A172 (cell line): ENCODE measurements around the gene APCDD1L. TPM values are rescaled to one million over a fixed set of nuclear protein-coding genes. Genes with fewer than 3 reads are reported as not detected.

Experiments
- DNase-seq: peaks from one replicate; pipeline ENCODE4 v3.0.0-alpha.2; 2015; ENCODE audit warnings: low spot score
- total RNA-seq: library from RNA; depleted of rRNA; stranded (reverse); fragments of >200 nt; shearing (Covaris generic); gene quantifications from 2 replicates; pipeline ENCODE4 v1.2.3, GENCODE V29; 2014

The APCDD1L gene
- total RNA-seq, 1 experiment from 2014 or later, result 0.78 TPM

- no peak for DNase-seq
Measured at GRCh38 chr20:58466729-58467571, 48.2 kb downstream of the APCDD1L start.

- no peak for DNase-seq
Measured at GRCh38 chr20:58466095-58466708, 49.0 kb downstream of the APCDD1L start.

- DNase-seq, result no peak
Measured at GRCh38 chr20:58464838-58465237, 50.4 kb downstream of the APCDD1L start.

- DNase-seq, result no peak
Measured at GRCh38 chr20:58463256-58463655, 51.9 kb downstream of the APCDD1L start.

- no peak for DNase-seq
Measured at GRCh38 chr20:58461899-58462298, 53.3 kb downstream of the APCDD1L start.

- DNase-seq, result no peak
Measured at GRCh38 chr20:58461104-58461503, 54.1 kb downstream of the APCDD1L start.

GRCh38 chr20:58459058-58459750, 56.0 kb downstream of the APCDD1L start:
- no peak for DNase-seq

GRCh38 chr20:58458342-58459057, 56.7 kb downstream of the APCDD1L start:
- peak; percentile 20 for DNase-seq

- DNase-seq, result peak; percentile 71
Measured at GRCh38 chr20:58457083-58457695, 58.0 kb downstream of the APCDD1L start.

- no peak for DNase-seq
Measured at GRCh38 chr20:58454460-58454859, 60.7 kb downstream of the APCDD1L start.

GRCh38 chr20:58453391-58453790, 61.8 kb downstream of the APCDD1L start:
- no peak for DNase-seq

GRCh38 chr20:58452667-58453255, 62.4 kb downstream of the APCDD1L start:
- no peak for DNase-seq

GRCh38 chr20:58450254-58450653, 64.9 kb downstream of the APCDD1L start:
- DNase-seq, result no peak

- no peak for DNase-seq
Measured at GRCh38 chr20:58449681-58450221, 65.4 kb downstream of the APCDD1L start.

GRCh38 chr20:58448958-58449357, 66.2 kb downstream of the APCDD1L start:
- no peak for DNase-seq

- peak; percentile 64 for DNase-seq
Measured at GRCh38 chr20:58447511-58448391, 67.4 kb downstream of the APCDD1L start.

GRCh38 chr20:58446960-58447265, 68.3 kb downstream of the APCDD1L start:
- no peak for DNase-seq

- no peak for DNase-seq
Measured at GRCh38 chr20:58446264-58446959, 68.8 kb downstream of the APCDD1L start.

- no peak for DNase-seq
Measured at GRCh38 chr20:58444746-58445255, 70.4 kb downstream of the APCDD1L start.
